GM23248 (cell line): Measurements from ENCODE around the gene ARHGEF4. TPM values are rescaled to one million over a fixed set of nuclear protein-coding genes. Genes with fewer than 3 reads are reported as not detected.

ENCODE experiments used
- DNase-seq: peaks from one replicate; pipeline ENCODE4 v3.0.0-alpha.2; 2015
- H2AFZ ChIP-seq: fragments of 200-600 bp; sonication (generic); 2 replicates; pipeline ENCODE4 v1.6.1; 2016; ENCODE audit warnings: antibody characterized with exemption
- H3F3A ChIP-seq: fragments of 200-600 bp; sonication (generic); 2 replicates; pipeline ENCODE4 v1.6.1; 2016; ENCODE audit warnings: mild to moderate bottlenecking, antibody characterized with exemption, mixed run types; ENCODE audit not compliant: insufficient read depth
- H3K27ac ChIP-seq: fragments of 200-600 bp; sonication (generic); 2 replicates; pipeline ENCODE4 v1.5.1; 2016; ENCODE audit warnings: mild to moderate bottlenecking
- H3K27me3 ChIP-seq: fragments of 200-600 bp; sonication (generic); replicated peaks from 2 replicates; pipeline ENCODE4 v1.6.1; 2016; ENCODE audit warnings: mild to moderate bottlenecking; ENCODE audit not compliant: insufficient read depth
- H3K36me3 ChIP-seq: fragments of 200-600 bp; sonication (generic); 2 replicates; pipeline ENCODE4 v1.6.1; 2016; ENCODE audit warnings: low read depth, mild to moderate bottlenecking
- H3K4me1 ChIP-seq: fragments of 200-600 bp; sonication (generic); 2 replicates; pipeline ENCODE4 v1.6.1; 2016; ENCODE audit warnings: mild to moderate bottlenecking; ENCODE audit not compliant: insufficient read depth
- H3K4me2 ChIP-seq: fragments of 200-600 bp; sonication (generic); one replicate; pipeline ENCODE4 v1.6.1; 2016; ENCODE audit warnings: mild to moderate bottlenecking; ENCODE audit not compliant: unreplicated experiment
- H3K4me3 ChIP-seq: fragments of 200-600 bp; sonication (generic); 2 replicates; pipeline ENCODE4 v1.5.1; 2016; ENCODE audit warnings: mild to moderate bottlenecking
- H3K79me2 ChIP-seq: fragments of 200-600 bp; sonication (generic); 2 replicates; pipeline ENCODE4 v1.6.1; 2016; ENCODE audit warnings: mild to moderate bottlenecking; ENCODE audit not compliant: insufficient read depth
- H3K9ac ChIP-seq: fragments of 200-600 bp; sonication (generic); 2 replicates; pipeline ENCODE4 v1.6.1; 2016; ENCODE audit warnings: mild to moderate bottlenecking
- H3K9me2 ChIP-seq: fragments of 200-600 bp; sonication (generic); 2 replicates; pipeline ENCODE4 v1.6.1; 2016; ENCODE audit warnings: mixed run types, mild to moderate bottlenecking, moderate library complexity; ENCODE audit not compliant: insufficient read depth
- H3K9me3 ChIP-seq: fragments of 200-600 bp; sonication (generic); one replicate; pipeline ENCODE4 v1.6.1; 2017; ENCODE audit warnings: low read depth
- H4K20me1 ChIP-seq: fragments of 200-600 bp; sonication (generic); 2 replicates; pipeline ENCODE4 v1.6.0; 2016; ENCODE audit not compliant: insufficient read depth
- EZH2 ChIP-seq: fragments of 200-600 bp; sonication (generic); IDR thresholded peaks from 2 replicates; pipeline ENCODE4 v1.6.1; 2018; ENCODE audit warnings: antibody characterized with exemption, mild to moderate bottlenecking; ENCODE audit not compliant: insufficient read depth, poor library complexity, severe bottlenecking
- EZH2phosphoT487 ChIP-seq: fragments of 200-600 bp; sonication (generic); IDR thresholded peaks from 2 replicates; pipeline ENCODE4 v1.6.1; 2018; ENCODE audit warnings: antibody characterized with exemption, moderate library complexity, mild to moderate bottlenecking, low read depth; ENCODE audit not compliant: insufficient read depth
- WGBS, 2 experiments: methylation state at CpG; one replicate each; pipeline ENCODE4 v1.1.6; 2015 to 2017; ENCODE audit warnings: low lambda C conversion rate in 2 of 2, low coverage in 1 of 2; ENCODE audit errors: missing lambda C conversion rate in 2 of 2; 5-methylcytosine and 5-hydroxymethylcytosine counted together
- in situ Hi-C: fragments of 300-500 bp; cut with MboI; formaldehyde crosslinking; loops from 2 replicates; pipeline ENCODE4 v1.15.0; 2020
- polyA plus RNA-seq: library from polyadenylated mRNA; unstranded; fragments of >200 nt; fragmentation: Nextera tagmentation; extraction: Ambion mirVana; gene quantifications from 2 replicates; pipeline ENCODE4 v1.2.1, GENCODE V29; 2016
- total RNA-seq: library from RNA; depleted of rRNA; stranded (reverse); fragments of >200 nt; shearing (Covaris generic); gene quantifications from 2 replicates; pipeline ENCODE4 v1.2.3, GENCODE V29; 2014

Gene ARHGEF4
- total and polyA plus RNA-seq, 2 experiments from 2014 or later, result 7.4 to 26.0 TPM

GRCh38 chr2:130891966-130892365, 55.3 kb downstream of the ARHGEF4 start:
- in situ Hi-C loops, result no loop called here
- no peak overlapping the region for H3K27ac ChIP-seq

DNA sequence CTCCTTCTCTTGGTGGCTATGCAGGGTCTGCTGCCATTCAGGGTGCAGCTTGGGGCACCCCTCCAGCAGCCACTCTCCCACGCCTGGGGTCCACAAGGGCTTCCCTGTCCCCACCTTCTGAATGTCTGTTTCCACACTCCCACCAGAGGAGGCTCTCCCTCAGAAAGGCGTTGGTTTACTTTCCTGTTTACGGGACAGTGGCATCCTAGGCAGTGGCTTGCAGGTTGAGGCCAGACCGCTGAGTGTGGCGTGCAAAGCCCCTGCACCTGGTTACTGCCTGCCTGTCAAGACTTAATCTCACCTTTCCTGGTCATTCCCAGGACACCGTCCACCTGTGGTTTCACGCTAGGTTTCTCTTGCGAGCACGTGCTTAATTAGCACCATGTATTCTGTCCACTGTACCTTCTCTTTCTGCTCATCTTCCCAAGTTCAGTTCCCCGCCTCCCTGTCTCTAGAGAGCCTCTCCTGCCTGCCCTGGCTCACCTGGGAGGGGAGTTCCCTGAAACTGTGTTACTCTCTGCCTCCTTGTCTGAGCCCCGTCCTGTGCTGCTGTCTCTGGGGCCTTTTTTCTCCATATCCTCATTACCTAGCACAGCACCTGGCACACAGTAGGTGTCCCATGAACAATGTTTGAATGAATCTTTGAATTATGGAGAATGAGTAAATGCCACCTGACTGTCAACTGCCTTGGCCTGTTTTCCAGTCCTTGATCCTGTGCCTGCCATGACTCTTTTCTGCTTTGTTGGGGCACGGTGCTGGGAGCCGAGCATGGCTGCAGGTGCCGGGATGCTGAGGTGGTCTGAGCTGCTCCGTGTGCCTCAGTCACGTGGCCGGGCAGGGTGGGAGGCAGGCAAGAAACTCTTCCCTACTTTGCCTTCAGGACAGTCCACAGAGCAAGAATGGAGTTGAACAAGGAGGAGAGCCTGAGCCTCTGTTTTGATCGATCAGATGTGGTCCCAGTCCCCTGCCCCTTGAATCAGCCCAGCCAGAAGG, 56.4 kb downstream of the ARHGEF4 start:
- H3K9me2 ChIP-seq, result no peaks in the 10 kb centered on the region
- no peak overlapping the region for H3K4me2 ChIP-seq
- in situ Hi-C loops, result no loop called here
- no peaks in the 10 kb centered on the region for H4K20me1 ChIP-seq
- peaks cover 4% of the 10 kb centered on the region; the same call in 1 of the 2 replicates for H3K27me3 ChIP-seq
- TF ChIP-seq EZH2, result no peak
- H3F3A ChIP-seq, result no peaks in the 10 kb centered on the region
- no peak overlapping the region for H3K27ac ChIP-seq
- no peaks in the 10 kb centered on the region for H3K4me1 ChIP-seq
- 47 to 53% methylated on average over 18 of the region's 18 CpGs for WGBS, 2 experiments
- H3K4me3 ChIP-seq, result no peak overlapping the region
- H3K9me3 ChIP-seq, result no peaks in the 10 kb centered on the region
- no peaks in the 10 kb centered on the region for H3K79me2 ChIP-seq
- H3K9ac ChIP-seq, result no peak overlapping the region
- H3K36me3 ChIP-seq, result no peaks in the 10 kb centered on the region
- no peak for DNase-seq
- no peak overlapping the region for H2AFZ ChIP-seq

More at GRCh38 chr2:130891966-130892365, 55.3 kb downstream of the ARHGEF4 start:
- Histone ChIP-seq H4K20me1 (no peaks in the 10 kb centered on the region), H3K4me2 (no peak overlapping the region), H3K9me2 (no peaks in the 10 kb centered on the region), H3F3A (no peaks in the 10 kb centered on the region), H3K79me2 (no peaks in the 10 kb centered on the region), H2AFZ (no peak overlapping the region), H3K27me3 (peaks cover 4% of the 10 kb centered on the region; the same call in 1 of the 2 replicates), H3K9me3 (no peaks in the 10 kb centered on the region), H3K4me3 (no peak overlapping the region), H3K9ac (no peak overlapping the region), H3K4me1 (no peaks in the 10 kb centered on the region), H3K36me3 (no peaks in the 10 kb centered on the region)
- no peak for DNase-seq
- TF ChIP-seq EZH2phosphoT487, result no peak
- TF ChIP-seq EZH2, result no peak
- WGBS, 2 experiments, result 50 to 51% methylated on average over 4 of the region's 4 CpGs

DNA sequence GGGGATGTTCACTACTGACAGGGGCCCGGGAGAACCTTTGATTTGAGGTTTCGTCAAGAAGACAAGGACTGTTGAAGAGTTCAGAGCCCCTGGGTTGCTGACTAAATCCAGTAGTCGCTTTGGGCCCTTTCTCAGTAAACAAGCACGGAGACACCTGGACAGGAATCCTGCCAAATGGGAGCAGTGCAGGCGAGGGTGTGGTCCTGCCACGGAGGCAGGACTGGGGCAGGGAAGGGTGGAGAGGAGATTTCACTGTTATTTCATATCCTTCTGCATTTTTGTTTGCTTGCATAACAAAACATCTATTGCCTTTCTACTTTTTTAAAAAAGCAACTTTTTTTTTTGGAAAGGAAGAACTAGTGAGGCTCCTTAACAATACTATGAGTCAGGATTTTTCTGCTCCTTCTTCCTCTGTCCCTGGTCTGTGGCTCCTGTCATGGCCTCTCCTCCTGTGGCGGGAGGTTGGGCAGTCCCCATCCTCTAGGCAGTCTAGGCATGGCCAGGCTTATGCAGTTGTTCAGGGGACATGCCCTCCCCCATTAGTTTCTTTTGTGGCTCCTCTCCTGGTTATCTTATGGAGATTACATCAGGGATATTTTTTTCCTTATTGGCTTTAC, 57.7 kb downstream of the ARHGEF4 start:
- Histone ChIP-seq H3K27me3 (0 out of 2 replicates have a peak, but pooled peaks cover 4% of the 10 kb centered on the region), H3K36me3 (no peaks in the 10 kb centered on the region), H4K20me1 (no peaks in the 10 kb centered on the region), H3K4me2 (no peak overlapping the region), H3K79me2 (no peaks in the 10 kb centered on the region), H3F3A (no peaks in the 10 kb centered on the region), H3K9ac (no peak overlapping the region), H3K4me1 (no peaks in the 10 kb centered on the region), H3K4me3 (no peak overlapping the region), H3K27ac (no peak overlapping the region), H2AFZ (no peak overlapping the region), H3K9me2 (no peaks in the 10 kb centered on the region), H3K9me3 (no peaks in the 10 kb centered on the region)
- 27 to 30% methylated on average over 7 of the region's 7 CpGs for WGBS, 2 experiments
- TF ChIP-seq EZH2, result no peak
- no peak for TF ChIP-seq EZH2phosphoT487
- no peak for DNase-seq
- in situ Hi-C loops, result no loop called here

GRCh38 chr2:130896813-130897212, 60.1 kb downstream of the ARHGEF4 start:
- TF ChIP-seq EZH2, result no peak
- TF ChIP-seq EZH2phosphoT487, result no peak
- no peak overlapping the region for H3K9ac ChIP-seq
- H3K4me1 ChIP-seq, result no peaks in the 10 kb centered on the region
- no peak overlapping the region for H3K27ac ChIP-seq
- H3F3A ChIP-seq, result no peaks in the 10 kb centered on the region
- H3K27me3 ChIP-seq, result 0 out of 2 replicates have a peak, but pooled peaks cover 7% of the 10 kb centered on the region
- H3K4me2 ChIP-seq, result no peak overlapping the region
- no peak overlapping the region for H2AFZ ChIP-seq
- H3K9me2 ChIP-seq, result no peaks in the 10 kb centered on the region
- DNase-seq, result no peak
- in situ Hi-C loops, result no loop called here
- H3K4me3 ChIP-seq, result no peak overlapping the region
- no peaks in the 10 kb centered on the region for H3K36me3 ChIP-seq
- H4K20me1 ChIP-seq, result no peaks in the 10 kb centered on the region
- no peaks in the 10 kb centered on the region for H3K9me3 ChIP-seq
- WGBS, 2 experiments, result 41 to 43% methylated on average over 7 of the region's 7 CpGs
- H3K79me2 ChIP-seq, result no peaks in the 10 kb centered on the region
